GM12873 (cell line): ENCODE data around the gene FAM89A.

Experiments used
- CTCF ChIP-seq: IDR thresholded peaks from 2 replicates; pipeline ENCODE4 v1.5.1; 2012; ENCODE audit warnings: low read depth, mild to moderate bottlenecking, moderate library complexity, low read length, control low read depth; ENCODE audit not compliant: insufficient read depth; ENCODE audit errors: missing control alignments

Gene FAM89A

GRCh38 chr1:230992100-230992774 lies 47.8 kb downstream of the FAM89A start:
- no peak for TF ChIP-seq CTCF

DNA sequence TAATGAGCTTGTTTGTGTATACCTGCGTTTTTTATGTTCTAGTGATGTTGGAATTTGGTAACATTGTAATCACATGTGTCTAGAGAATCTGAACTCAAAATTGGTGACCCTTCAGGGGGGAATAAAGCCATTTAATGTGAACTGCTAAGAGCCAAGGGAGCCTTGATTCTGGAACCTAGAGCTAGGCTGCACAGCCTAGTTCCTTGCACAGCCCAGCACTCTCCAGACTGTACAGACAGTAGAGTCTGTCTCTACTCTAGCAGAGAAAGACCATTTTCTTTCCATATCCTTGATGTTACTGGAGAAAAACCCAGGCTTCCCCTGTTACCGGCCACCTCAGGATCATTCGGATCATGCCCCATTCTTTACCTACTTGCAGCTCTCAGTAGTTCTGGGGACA lies 52.6 kb downstream of the FAM89A start:
- no peak for TF ChIP-seq CTCF

DNA sequence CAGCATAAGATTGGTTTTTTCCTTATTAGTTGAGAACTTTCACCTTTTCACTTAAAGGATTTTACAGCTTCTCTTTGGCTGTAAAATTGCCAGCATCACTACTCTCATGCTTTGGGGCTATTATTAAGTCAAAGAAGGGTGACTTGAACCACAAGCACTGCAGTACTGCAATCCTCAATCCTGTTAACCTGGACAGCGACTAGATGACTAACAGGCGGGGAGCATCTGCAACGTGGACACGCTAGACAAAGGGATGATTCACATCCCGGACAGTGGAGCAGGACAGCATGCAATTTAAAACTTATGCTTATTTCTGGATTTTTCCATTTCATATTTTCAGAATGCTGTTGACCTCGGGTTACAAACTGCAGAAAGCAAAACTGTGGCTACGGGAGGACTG lies 53.1 kb downstream of the FAM89A start:
- TF ChIP-seq CTCF = no peak

GRCh38 chr1:230985711-230986110 lies 54.3 kb downstream of the FAM89A start:
- TF ChIP-seq CTCF = no peak

DNA sequence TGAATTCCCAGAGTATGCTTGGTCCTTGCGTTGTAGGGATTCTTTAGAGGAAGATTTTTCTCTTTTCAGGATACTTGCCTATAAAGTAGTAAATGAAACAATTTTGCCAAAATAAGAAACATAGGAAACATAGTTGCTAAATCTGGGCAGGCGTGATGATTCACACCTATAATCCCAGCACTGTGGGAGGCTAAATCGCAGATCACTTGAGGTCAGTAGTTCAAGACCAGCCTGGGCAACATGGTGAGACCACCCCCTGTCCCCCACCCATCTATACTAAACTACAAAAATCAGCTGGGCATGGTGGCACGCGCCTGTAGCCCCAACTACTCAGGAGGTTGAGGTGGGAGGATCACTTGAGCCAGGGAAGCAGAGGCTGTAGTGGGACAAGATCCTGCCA lies 56.2 kb downstream of the FAM89A start:
- no peak for TF ChIP-seq CTCF

DNA sequence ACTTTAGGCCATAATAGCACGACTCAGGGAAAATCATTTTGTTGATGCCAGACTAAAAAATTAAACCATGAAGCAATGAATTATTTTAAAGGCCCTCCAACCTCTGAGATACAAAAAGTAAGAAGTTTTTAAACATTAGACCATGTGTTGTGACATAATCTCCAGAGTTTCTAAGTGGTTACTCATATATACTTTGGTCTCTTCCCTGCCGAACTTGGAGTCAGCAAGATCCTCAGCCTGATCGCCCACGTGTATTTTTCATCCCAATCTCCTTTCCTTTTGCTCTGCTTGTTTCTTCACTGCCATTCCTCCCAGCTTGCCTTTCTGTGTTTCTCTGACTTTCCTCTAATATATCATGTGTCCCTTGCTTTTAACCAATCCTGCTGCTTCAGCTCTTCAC lies 57.4 kb downstream of the FAM89A start:
- TF ChIP-seq CTCF = no peak

DNA sequence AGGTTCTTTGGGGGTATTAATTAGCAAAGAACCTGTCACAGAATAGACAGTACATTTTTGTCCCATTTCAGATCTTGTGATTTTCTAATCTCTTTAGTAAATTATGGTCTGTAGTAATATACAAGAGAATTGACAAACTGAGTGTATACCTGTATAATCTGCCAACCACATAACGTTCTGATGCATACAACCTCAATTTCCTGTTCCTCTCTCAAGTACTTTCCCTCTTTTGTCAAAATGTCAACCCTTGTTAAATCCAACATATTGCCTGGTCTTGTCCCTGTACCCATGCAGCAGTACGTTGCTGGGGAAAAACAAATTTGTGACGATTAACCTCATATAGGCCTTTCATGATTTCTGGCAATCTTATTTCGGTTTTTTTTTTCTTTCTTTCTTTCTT lies 60.1 kb downstream of the FAM89A start:
- no peak for TF ChIP-seq CTCF
